ENCODE data around the gene BMP7.

BMP7 gene

DNA sequence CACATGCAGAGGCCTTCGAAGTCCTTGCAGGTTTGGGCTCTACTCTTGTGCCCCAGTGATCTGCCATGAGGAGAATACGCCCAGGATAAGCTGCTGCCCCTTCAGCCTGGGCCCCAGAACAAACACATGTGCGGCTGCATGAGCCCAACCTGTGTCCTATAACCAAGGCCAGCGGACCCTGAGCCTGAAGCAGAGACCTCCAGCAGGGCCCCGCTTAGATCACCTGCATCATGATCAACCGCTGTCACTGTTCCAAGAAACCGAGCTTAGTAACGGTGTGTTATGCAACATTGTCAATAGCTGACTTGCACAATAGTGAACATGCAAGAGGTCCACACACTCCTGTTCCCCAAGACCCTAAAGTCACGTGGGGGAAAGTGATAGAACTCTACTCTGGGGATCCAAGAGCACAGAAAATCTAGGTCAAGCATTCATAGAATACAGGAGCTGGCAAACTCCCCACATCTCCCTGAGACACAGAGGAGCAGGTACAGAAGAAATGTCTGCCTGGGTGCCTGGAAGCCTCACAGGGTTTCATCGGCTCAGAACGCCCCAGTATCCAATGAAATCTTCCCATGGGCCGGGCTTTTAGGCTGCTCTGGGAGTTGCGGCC is 136.2 kb downstream of the BMP7 start:
- H3K36me3 Mint-ChIP-seq (ENCODE audit: low read depth), result no peaks in the 10 kb centered on the region
- TF ChIP-seq, protein P1, sequence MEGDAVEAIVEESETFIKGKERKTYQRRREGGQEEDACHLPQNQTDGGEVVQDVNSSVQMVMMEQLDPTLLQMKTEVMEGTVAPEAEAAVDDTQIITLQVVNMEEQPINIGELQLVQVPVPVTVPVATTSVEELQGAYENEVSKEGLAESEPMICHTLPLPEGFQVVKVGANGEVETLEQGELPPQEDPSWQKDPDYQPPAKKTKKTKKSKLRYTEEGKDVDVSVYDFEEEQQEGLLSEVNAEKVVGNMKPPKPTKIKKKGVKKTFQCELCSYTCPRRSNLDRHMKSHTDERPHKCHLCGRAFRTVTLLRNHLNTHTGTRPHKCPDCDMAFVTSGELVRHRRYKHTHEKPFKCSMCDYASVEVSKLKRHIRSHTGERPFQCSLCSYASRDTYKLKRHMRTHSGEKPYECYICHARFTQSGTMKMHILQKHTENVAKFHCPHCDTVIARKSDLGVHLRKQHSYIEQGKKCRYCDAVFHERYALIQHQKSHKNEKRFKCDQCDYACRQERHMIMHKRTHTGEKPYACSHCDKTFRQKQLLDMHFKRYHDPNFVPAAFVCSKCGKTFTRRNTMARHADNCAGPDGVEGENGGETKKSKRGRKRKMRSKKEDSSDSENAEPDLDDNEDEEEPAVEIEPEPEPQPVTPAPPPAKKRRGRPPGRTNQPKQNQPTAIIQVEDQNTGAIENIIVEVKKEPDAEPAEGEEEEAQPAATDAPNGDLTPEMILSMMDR (IDR thresholded peaks at IDR 0.05; ENCODE audit: unreplicated experiment in 3 of 3), result no peak
- H3K27ac Mint-ChIP-seq, result no peak overlapping the region
- H3K27me3 Mint-ChIP-seq (ENCODE audit: low read depth), result peaks cover 17% of the 10 kb centered on the region
- peaks cover 32% of the 10 kb centered on the region for H3K4me1 Mint-ChIP-seq
- no peaks in the 10 kb centered on the region for H3K9me3 Mint-ChIP-seq
- no peak overlapping the region for H3K4me3 Mint-ChIP-seq

DNA sequence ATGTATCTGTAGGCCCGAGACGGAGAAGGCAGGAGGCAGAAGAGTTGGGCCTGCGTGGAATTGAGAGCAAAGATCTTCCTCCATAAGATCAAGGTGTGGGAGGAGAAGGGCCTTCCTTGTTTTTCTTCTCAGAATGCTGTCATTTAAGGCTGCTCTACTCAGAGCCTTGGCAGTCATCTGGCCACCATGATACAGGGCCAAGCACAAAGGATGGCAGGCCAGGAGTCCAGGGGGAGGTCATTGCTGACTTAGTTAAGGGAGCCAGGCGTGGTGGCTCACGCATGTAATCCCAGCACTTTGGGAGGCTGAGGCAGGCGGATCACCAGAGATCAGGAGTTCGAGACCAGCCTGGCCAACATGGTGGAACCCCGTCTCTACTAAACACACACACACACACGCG is 137.1 kb downstream of the BMP7 start:
- TF ChIP-seq, protein P1 (IDR thresholded peaks at IDR 0.05; ENCODE audit: unreplicated experiment in 3 of 3), result no peak
- Mint-ChIP-seq H3K36me3 (ENCODE audit: low read depth) (no peaks in the 10 kb centered on the region), H3K9me3 (no peaks in the 10 kb centered on the region), H3K4me1 (peaks cover 28% of the 10 kb centered on the region), H3K27ac (no peak overlapping the region), H3K4me3 (no peak overlapping the region), H3K27me3 (ENCODE audit: low read depth) (peaks cover 22% of the 10 kb centered on the region)

GRCh38 chr20:57128044-57128757 is 138.2 kb downstream of the BMP7 start:
- peaks cover 21% of the 10 kb centered on the region for H3K4me1 Mint-ChIP-seq
- H3K27ac Mint-ChIP-seq, result no peak overlapping the region
- peaks cover 2% of the 10 kb centered on the region for H3K9me3 Mint-ChIP-seq
- H3K36me3 Mint-ChIP-seq (ENCODE audit: low read depth), result no peaks in the 10 kb centered on the region
- no peak overlapping the region for H3K4me3 Mint-ChIP-seq
- peaks cover 18% of the 10 kb centered on the region for H3K27me3 Mint-ChIP-seq (ENCODE audit: low read depth)
- TF ChIP-seq, protein P1 (IDR thresholded peaks at IDR 0.05; ENCODE audit: unreplicated experiment in 3 of 3), result no peak

GRCh38 chr20:57126481-57127092 is 139.9 kb downstream of the BMP7 start:
- peaks cover 18% of the 10 kb centered on the region for H3K27me3 Mint-ChIP-seq (ENCODE audit: low read depth)
- H3K9me3 Mint-ChIP-seq, result peaks cover 2% of the 10 kb centered on the region
- H3K4me1 Mint-ChIP-seq, result peaks cover 20% of the 10 kb centered on the region
- TF ChIP-seq, protein P1 (IDR thresholded peaks at IDR 0.05; ENCODE audit: unreplicated experiment in 3 of 3), result no peak
- H3K27ac Mint-ChIP-seq, result no peak overlapping the region
- H3K4me3 Mint-ChIP-seq, result no peak overlapping the region
- no peaks in the 10 kb centered on the region for H3K36me3 Mint-ChIP-seq (ENCODE audit: low read depth)

GRCh38 chr20:57124800-57125517 is 141.5 kb downstream of the BMP7 start:
- TF ChIP-seq, protein P1 (IDR thresholded peaks at IDR 0.05; ENCODE audit: unreplicated experiment in 3 of 3), result no peak
- Mint-ChIP-seq H3K27me3 (ENCODE audit: low read depth) (peaks cover 11% of the 10 kb centered on the region), H3K27ac (no peak overlapping the region), H3K4me3 (no peak overlapping the region), H3K36me3 (ENCODE audit: low read depth) (no peaks in the 10 kb centered on the region), H3K4me1 (peaks cover 15% of the 10 kb centered on the region), H3K9me3 (peaks cover 2% of the 10 kb centered on the region)
